Posterior vena cava (tissue), 2 donors: ENCODE results near the gene ABCC3. TPM values are rescaled to one million over a fixed set of nuclear protein-coding genes. Genes with fewer than 3 reads are reported as not detected.
"Not testable (repeated sequence)": the region's sequence is repeated elsewhere in the genome, so short reads cannot be mapped to it uniquely, and the experiment has no call there.

ENCODE experiments used
- DNase-seq: peaks from one replicate; pipeline ENCODE4 v3.0.0-alpha.2; 2020; ENCODE audit warnings: low spot score
- intact Hi-C, 2 donors: fragments of 100-400 bp; cut with DNase I; formaldehyde crosslinking; loops; one replicate each; pipeline versions ENCODE4 v1.14.1 to v1.14.2; 2022 to 2023
- total RNA-seq, 2 donors: library from RNA; stranded (reverse); fragmentation: NEBNext Ultra II Directional; extraction: Animal tissue kit (Norgen Biotek cat#: 25700); gene quantifications; one replicate each; pipeline ENCODE4 v1.2.1, GENCODE V29; 2021
- donor health status: DM: yes; HTN: yes; CAD: no.
- donor health status: DM: yes; HTN: yes; CAD: no.

ABCC3 gene
- total RNA-seq, 2 donors from 2014 or later: 13.1 to 19.8 TPM

DNA sequence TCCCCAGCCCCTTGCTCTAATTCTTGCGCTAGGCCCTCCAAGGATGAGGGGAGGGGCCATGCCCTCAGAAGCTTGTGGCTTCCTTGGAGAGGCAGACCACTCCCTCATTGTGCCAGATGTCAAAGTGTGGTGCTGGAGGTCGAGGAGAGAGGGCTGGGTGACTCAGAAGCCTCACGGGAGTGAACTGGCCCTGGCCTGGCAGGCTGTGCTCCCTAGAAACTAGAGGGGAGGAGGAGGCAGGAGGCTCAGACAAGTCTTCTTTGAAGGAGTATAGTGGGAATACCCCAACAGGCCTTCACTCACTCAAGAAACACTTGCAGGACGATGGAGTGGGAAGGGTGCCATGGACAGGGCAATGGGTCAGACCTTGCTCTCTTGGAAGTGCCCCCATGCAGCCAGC is 54.6 kb downstream of the ABCC3 start:
- DNase-seq: peak; percentile 72
- intact Hi-C loops: loop anchor here in 1 of 2 donors (5.0 kb wide), 1 partner anchor 147 kb away; no protein-coding TSS in a partner anchor

DNA sequence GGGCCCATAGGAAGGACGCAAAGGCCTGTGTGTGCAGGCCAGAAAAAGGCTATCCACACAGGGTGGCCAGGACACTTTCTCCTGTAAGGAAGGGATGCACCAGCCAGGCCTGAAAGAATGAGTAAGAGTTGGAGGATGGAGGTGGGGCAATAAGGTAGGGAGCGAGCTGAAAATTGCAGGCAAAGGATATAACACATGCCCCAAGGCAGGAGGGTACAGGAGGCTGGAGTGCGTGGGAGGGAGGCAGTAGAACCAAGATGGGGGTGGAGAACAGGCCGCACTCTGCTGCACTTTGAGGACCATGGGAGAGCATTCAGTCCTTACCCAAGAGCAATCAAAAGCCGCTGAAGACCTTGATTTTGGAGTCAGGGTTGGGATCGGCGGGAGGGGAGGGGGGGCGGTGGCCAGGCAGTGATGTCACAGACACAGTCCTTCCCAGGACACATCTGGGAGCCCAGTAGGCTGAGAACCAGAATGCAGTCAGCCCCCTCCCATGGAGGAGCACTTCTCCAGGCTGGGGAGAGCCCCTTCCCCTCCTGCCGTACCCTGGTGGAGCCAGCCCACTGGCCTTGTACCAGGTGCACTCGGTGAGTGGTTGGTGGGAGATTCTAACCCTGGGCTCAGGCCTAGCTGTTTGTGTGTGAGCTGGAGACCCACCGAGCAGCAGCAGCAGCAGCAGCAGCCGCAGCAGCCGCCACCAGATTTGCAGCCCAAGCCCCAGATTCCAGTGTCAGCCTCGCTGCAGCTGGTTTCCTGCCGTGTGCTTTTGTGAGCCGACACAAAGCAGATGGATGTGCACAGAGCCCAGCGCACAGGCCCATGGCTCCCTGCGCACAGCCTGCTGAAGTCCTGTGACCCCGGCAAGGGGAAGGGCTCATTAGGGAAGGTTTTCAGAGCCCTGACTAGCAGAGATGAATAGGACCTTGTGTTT is 55.5 kb downstream of the ABCC3 start:
- peak; percentile 51 for DNase-seq
- intact Hi-C loops: loop anchor here (5.0 kb wide), 2 partner anchors 58 to 148 kb away; partner anchors contain the start of gene ABCC3 (in 1 of the 2)

DNA sequence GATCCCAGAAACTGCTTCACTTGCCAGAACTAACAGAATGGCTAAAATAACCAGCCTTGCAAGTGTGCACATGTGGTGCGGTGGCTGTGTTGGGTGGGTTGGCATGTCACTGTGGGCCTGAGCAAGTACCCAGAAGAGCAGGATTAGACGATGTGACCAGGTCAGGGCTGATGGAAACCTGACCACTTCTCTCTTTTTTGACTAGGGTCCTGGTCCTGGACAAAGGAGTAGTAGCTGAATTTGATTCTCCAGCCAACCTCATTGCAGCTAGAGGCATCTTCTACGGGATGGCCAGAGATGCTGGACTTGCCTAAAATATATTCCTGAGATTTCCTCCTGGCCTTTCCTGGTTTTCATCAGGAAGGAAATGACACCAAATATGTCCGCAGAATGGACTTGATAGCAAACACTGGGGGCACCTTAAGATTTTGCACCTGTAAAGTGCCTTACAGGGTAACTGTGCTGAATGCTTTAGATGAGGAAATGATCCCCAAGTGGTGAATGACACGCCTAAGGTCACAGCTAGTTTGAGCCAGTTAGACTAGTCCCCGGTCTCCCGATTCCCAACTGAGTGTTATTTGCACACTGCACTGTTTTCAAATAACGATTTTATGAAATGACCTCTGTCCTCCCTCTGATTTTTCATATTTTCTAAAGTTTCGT is 56.3 kb downstream of the ABCC3 start:
- DNase-seq: no peak
- intact Hi-C loops: loop anchor here in 1 of 2 donors (5.0 kb wide), 1 partner anchor 59 kb away; the partner anchor contains the start of gene ABCC3

DNA sequence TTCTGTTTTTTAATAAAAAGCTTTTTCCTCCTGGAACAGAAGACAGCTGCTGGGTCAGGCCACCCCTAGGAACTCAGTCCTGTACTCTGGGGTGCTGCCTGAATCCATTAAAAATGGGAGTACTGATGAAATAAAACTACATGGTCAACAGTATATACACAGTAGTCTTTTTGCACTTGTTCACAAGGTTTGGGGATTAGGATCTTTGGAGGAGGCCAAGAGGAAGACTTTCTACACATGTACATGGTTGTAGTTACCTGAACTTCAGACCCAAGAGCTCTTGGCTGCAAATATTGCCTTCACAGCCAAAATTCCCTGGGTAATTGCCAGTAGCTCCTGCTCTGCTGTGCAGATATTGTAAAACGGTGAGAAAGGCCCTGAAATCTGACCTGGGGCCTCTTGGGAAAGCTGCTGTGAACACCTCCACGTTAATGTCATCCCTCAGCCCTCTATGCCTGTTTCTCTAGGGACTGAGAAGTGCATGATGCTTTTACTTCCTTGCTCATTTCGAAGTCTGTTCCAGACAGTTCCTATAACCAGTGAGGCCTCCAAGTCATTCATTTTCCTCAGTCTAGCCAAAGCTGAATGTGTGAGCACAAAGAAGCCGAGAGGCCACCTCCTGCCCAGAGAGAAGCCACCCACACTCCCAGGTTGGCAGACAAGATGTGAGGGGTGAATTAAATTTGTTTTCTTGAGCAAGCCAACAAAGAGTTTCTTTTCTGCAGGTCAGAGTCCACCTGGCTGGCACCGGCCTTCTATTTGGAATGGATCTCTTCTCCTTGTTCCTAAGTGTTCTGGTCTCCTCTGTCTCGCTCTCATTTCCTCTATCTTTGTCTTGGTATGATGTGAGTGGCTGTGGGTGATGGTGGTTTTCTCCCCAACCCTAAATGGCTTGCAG is 57.1 kb downstream of the ABCC3 start:
- no peak for DNase-seq
- intact Hi-C loops: loop anchor here in 1 of 2 donors (5.0 kb wide), 1 partner anchor 59 kb away; the partner anchor contains the start of gene ABCC3

DNA sequence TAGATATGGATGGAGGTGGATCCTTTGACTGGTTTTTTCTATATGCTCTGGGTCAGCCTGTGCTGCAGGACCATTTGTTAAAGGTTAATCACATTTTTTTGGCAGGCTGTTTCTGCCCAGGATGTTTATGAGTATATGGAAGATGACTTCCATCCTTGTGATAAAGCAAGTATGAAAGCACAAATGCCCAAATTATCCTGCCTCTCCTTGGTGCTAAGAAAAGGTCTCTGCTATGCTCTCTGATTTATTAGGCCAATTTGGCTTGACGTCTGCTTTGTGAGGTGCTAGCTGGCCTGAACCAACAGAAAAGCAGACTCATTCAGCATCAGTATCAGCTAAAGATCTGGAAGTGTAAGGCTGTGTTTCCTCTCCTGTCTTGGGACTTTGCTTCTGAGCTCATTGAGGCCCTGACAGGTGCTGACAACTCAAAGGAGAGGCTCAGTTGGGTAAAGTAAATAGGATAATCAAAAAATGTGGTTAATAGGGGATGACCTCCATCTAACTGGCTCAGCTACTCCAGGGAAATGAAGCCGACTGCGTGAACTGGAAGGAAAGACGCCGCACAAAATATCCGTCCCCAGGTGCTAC is 57.9 kb downstream of the ABCC3 start:
- no peak for DNase-seq
- intact Hi-C loops: loop anchor here in 1 of 2 donors (5.0 kb wide), 1 partner anchor 60 kb away; the partner anchor contains the start of gene ABCC3

DNA sequence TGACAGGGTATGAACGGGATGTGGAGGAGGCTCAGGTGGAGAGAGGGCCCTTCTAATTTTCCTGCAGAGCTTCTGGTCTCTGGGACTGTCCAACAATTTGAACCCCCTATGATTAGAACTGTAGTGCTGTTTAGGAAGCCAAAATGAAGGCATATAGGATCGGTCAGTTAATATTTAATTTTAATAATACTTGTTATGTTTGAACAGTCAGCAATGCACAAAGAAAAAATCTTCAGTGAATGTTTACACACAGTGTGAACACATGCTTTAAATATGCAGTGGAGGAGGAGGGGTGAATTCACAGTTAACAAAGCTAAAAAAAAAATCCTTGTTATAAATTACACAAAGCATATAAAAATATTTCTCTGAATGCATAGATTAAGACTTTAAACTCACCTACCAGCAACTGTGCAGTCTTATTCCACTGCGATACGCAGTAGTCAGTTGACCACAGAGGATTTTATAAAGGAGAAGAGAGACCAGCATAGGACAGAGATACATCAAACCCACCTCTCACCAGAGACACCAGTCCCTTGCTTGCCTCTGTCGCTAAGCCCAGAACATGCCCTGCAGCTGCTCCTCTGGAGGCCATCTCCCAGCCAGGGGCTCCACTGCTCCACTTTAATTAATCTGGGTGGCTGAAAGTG is 58.5 kb downstream of the ABCC3 start:
- no peak for DNase-seq
- intact Hi-C loops: loop anchor here in 1 of 2 donors (5.0 kb wide), 1 partner anchor 61 kb away; the partner anchor contains the start of gene ABCC3

DNA sequence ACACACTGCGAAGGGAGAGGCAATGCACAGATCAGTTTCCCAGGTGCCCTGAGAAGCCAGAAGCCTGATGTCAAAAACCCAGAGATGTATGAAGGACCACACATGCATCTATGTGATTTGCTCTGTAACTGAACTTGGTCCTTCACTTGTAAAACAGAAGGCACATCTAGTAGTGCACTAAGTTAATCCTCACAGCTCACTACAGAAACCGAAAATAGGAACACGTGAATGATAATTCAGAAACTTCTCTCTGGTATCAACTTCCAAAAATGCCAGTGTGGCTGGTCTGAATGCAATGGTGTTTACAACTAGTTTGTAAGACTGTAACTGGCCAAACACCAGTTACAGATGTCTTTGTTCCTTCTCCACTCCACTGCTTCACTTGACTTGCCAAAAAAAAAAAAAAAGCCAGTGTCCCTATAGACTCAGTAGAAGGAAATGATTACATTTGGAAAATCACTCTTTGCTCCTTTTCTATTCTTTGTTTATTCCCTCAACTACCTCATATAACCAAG is 61.7 kb downstream of the ABCC3 start:
- intact Hi-C loops: loop anchor here in 1 of 2 donors (5.0 kb wide), 1 partner anchor 149 kb away; the partner anchor contains the start of gene SPATA20
- DNase-seq: no peak

DNA sequence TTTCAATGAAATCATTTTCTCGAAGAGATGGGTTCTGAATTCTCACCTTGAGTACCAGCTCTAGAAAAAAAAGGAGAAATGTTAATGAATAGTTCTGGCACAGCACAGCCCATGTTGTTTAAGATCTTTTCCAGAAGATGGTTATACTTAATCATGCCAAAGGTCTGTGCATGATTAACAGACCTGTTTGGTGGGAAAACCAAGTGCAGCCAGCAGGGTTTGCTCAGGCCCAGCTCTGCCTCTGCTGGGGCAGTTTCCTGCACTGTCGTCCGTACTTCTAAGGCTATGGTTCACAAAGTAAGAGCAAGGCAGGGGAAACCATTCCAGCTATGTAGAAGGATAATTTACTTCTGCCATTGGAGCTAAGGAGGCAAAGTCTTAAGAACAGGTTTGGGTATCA is 62.4 kb downstream of the ABCC3 start:
- intact Hi-C loops: loop anchor here in 1 of 2 donors (5.0 kb wide), 1 partner anchor 150 kb away; the partner anchor contains the start of gene SPATA20
- no peak for DNase-seq

DNA sequence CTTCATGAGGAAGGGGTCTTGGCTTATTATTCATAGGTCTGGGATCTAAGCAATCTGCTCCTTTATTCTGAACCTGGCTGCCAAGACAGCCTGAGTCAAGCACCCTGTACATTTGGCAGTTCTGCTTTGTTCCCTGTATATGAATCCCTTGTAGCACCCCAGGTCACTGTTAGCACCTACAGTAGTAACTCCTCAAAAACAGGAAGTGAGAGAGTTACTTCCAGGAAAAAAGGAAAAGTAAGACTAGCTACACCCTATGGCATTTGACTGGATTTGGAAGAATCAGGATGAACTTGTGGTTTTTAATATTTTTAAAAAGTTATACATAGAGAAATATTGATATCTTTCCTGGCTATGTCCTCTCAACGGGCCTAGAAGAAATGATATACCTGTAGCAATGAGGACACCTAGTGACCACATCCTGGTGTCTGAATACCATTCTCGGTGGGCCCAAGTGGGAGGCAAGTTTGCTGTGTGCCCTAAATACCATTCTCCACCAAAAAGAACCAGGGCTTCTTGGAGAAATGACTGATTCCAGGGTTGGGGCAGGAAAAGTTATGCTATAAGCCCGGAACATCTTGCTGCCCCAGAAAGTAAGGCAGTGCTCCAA is 63.1 kb downstream of the ABCC3 start:
- DNase-seq: no peak
- intact Hi-C loops: loop anchor here (1.0 to 5.0 kb wide), 2 partner anchors 146 to 150 kb away; partner anchors contain the start of gene SPATA20 (in 1 of the 2)

DNA sequence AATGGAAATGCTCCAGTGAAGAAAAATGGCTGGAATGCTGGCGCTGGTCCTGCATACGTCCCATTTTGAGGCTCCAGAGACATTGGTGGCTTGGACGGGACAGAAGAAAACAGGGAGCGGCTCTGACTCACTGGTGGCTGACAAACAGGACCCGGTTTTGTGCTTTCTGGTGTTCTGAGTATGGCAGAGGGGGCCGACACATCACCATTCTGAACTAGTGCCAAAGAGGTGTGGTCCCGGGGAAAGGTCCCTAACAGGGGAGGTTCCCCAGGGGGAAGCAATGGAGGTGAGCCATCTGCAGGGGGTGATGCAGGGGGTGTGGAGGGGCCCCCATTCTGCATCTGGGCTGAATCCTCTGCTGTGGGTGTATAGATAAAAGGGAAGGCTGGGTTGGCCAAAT is 64.7 kb downstream of the ABCC3 start:
- DNase-seq: no peak
- intact Hi-C loops: loop anchor here in 1 of 2 donors (5.0 kb wide), 1 partner anchor 152 kb away; the partner anchor contains the start of gene SPATA20

DNA sequence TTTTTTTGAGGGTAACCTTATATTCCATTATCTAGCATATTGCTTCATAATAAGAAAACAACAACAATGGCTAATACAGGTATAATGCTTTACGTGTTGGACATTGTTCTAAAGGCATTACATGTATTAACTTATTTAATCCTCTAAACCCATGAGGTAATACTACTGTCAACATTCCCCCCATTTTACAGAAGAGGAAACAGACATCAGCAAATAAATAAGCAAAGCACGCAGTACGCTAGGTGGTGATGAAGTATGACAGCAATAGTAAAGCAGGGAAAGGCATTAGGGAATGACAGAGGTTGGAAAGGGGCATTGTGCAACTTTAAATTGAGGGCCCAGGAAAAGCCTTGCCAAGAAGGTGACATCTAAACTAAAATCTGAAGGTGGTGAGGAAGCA is 68.5 kb downstream of the ABCC3 start:
- DNase-seq: no peak
- intact Hi-C loops: loop anchor here in 1 of 2 donors (5.0 kb wide), 1 partner anchor 161 kb away; no protein-coding TSS in a partner anchor

DNA sequence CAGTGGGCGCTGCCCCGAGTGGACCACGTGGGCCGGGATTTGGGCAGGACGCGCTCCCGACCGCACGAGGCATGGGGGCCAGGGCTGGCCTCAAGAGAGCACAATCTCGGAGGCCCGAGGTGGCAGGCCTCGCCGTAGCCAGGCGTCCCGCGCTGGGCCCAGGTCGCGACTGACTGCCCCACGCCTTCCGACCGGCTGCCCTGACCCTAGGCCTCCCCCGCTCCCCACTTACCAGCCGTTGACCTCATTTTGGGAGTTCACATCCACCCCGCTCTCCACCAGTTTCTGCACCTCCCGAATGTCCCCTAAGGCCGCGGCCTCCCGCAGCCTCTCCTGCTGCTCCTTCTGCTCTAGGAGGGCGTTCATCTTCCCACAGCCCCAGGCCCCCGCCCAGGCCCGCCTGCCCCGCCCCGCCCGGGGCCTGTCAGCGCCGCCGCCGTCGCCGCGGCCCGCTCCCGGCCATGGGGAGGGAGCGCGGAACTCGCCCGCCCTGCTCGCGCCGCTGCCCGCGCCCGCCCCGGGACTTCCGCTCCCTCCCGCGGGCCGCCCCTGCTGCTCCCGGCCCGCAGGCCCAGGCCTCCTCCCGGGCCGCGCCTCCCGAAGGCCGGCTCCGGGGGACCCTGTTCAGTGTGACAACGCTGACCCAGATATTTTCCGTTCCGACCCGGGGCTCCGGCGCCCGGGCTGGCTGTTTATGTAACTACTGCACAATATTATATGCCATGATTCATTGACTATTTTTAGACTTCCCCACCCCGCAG is 72.8 kb downstream of the ABCC3 start, which contains the start of gene ANKRD40:
Gene ANKRD40 (minus strand): TSS at position 626 of the 761 bp plus-strand sequence. CDS start 260 bp downstream, at position 366.
- intact Hi-C loops: no loop called here
- DNase-seq: peak; percentile 95

DNA sequence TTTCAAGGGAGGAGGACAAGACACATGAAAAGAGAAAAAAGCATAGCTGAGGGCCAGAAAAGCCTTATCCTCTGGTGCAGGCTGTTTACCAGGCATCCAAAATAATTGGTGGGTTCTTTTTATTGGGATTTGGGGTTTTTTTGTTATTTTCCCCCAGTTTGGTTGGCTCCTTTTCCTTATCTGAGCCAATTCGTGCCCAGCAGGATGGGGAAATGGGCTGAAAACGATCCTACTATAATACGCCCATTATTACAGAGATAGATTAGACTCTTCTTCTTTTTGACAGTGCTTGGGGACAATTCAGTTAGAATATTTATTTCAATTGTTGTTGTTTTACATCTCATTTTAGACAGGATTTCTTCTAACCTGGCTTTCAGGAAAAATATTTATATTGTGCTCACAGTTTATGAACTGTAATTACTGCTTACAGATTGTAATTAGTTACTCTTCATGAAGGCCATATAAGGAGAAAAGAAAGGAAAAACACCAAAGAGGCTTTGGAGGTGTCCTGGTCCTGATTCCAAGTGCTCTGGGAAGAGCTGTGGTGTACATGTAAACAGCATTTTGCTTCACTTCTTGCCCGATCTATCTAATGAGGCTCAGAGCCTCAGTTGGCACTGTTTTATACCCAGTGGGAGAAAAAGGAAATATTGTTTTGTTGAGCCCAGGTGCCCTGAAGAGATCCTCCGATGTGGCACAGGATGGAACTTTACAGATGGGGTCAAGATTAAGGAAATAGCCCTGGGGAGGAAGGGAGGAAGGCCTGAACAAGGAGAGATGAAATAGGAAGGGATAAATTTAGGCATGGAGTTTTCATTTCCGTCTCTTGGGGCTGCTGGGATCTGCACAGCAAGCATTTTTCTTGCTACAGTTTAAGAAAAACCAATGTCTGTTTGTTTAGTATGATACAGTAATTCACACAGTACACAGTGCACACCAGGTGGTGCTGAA is 73.6 kb downstream of the ABCC3 start:
- DNase-seq: no peak
- intact Hi-C loops: no loop called here

DNA sequence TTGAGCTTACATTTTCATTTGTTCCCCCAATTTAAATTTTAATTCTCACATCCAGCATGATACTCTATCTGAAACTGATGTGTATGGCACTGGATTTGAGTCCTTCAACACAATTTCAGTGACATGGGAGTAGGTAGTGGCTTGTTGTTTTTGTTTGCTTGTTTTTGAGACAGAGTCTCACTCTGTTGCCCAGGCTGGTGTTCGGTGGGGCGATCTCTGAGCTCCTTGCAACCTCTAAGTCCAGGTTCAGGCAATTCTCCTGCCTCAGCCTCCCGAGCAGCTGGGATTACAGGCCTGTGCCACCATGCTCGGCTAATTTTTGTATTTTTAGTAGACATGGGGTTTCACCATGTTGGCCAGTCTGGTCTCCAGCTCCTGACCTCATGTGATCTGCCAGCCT is 74.4 kb downstream of the ABCC3 start:
- intact Hi-C loops, DNase-seq: not testable (repeated sequence)

DNA sequence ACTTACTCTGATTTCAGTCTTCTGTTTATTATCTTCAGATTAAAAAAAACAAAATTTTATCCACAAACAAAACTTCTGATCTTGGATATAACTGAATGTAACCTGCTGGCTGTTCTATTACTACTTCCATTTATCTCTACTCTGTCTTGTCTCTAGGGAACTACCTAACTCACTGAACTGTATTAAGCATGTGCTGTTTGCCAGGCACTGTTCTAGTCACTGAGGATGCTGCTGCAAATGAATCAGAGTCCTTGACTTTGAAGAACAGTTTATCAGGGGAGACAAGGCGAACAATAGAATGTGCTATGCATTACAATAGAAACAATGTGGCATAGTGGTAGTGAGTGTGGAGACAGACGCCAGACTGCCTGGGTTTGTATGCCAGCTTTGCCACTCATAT is 75.3 kb downstream of the ABCC3 start:
- no peak for DNase-seq
- intact Hi-C loops: no loop called here
